ENCODE data around the gene AGAP5.
"Not testable (repeated sequence)": the region's sequence is repeated elsewhere in the genome, so short reads cannot be mapped to it uniquely, and the experiment has no call there.

Gene AGAP5

GRCh38 chr10:73713912-73714311 is 16.0 kb upstream of the AGAP5 start:
- DNase-seq: not testable (repeated sequence)

- DNase-seq: not testable (repeated sequence)
Measured at GRCh38 chr10:73711683-73712082, 13.8 kb upstream of the AGAP5 start.

GRCh38 chr10:73708122-73708521 is 10.2 kb upstream of the AGAP5 start:
- DNase-seq: not testable (repeated sequence)

- DNase-seq: not testable (repeated sequence)
Measured at GRCh38 chr10:73707628-73708027, 9.7 kb upstream of the AGAP5 start.

- not testable (repeated sequence) for DNase-seq
Measured at GRCh38 chr10:73706488-73706887, 8.6 kb upstream of the AGAP5 start.

- not testable (repeated sequence) for DNase-seq
Measured at GRCh38 chr10:73705506-73706072, 7.7 kb upstream of the AGAP5 start.

GRCh38 chr10:73703924-73704323 is 6.0 kb upstream of the AGAP5 start:
- not testable (repeated sequence) for DNase-seq

- not testable (repeated sequence) for DNase-seq
Measured at GRCh38 chr10:73698819-73699218, 910 bp upstream of the AGAP5 start.

- DNase-seq: not testable (repeated sequence)
Measured at GRCh38 chr10:73695302-73695701, 2.6 kb downstream of the AGAP5 start.

- not testable (repeated sequence) for DNase-seq
Measured at GRCh38 chr10:73690755-73691154, 7.2 kb downstream of the AGAP5 start.

- DNase-seq: not testable (repeated sequence)
Measured at GRCh38 chr10:73689596-73689995, 8.3 kb downstream of the AGAP5 start.

- DNase-seq: not testable (repeated sequence)
Measured at GRCh38 chr10:73687641-73688040, 10.3 kb downstream of the AGAP5 start.

- not testable (repeated sequence) for DNase-seq
Measured at GRCh38 chr10:73674546-73674945, 23.4 kb downstream of the AGAP5 start.

GRCh38 chr10:73668378-73668777 is 29.5 kb downstream of the AGAP5 start:
- DNase-seq: not testable (repeated sequence)

GRCh38 chr10:73666153-73666809 is 31.6 kb downstream of the AGAP5 start:
- not testable (repeated sequence) for DNase-seq

- not testable (repeated sequence) for DNase-seq
Measured at GRCh38 chr10:73665581-73665980, 32.3 kb downstream of the AGAP5 start.

GRCh38 chr10:73664156-73665040 is 33.5 kb downstream of the AGAP5 start:
- not testable (repeated sequence) for DNase-seq

- not testable (repeated sequence) for DNase-seq
Measured at GRCh38 chr10:73663621-73664020, 34.3 kb downstream of the AGAP5 start.

- not testable (repeated sequence) for DNase-seq
Measured at GRCh38 chr10:73662705-73663104, 35.2 kb downstream of the AGAP5 start.

GRCh38 chr10:73655990-73656298 is 42.0 kb downstream of the AGAP5 start, which contains the start of gene SYNPO2L:
TSS of gene SYNPO2L (minus strand) at chr10:73656029. CDS start at chr10:73655922, 107 bp downstream.
- DNase-seq: no peak

GRCh38 chr10:73655257-73655989 is 42.5 kb downstream of the AGAP5 start:
- DNase-seq: no peak

- peak; percentile 13 for DNase-seq
Measured at GRCh38 chr10:73653701-73654100, 44.2 kb downstream of the AGAP5 start.

- no peak for DNase-seq
Measured at GRCh38 chr10:73653195-73653594, 44.7 kb downstream of the AGAP5 start.
